Endothelial cell of umbilical vein (primary cell): ENCODE results near the gene RBM17. TPM values are rescaled to one million over a fixed set of nuclear protein-coding genes. Genes with fewer than 3 reads are reported as not detected.

Experiments
- BruUV-seq: library from RNA; stranded (reverse); fragments of 400-500 nt; replicated peaks from 2 replicates; lab custom pipeline; 2021; lab: Mats Ljungman, UMichigan
- CTCF ChIA-PET: fragments of 300-600, 350-600 bp; sonication (Branson Sonifier 250); formaldehyde crosslinking; loops from one replicate; lab custom pipeline; 2021; ENCODE audit warnings: antibody characterized with exemption, inconsistent platforms; lab: Charles Lee
- POLR2A ChIA-PET: fragments of 300-600, 350-600 bp; sonication (Branson Sonifier 250); formaldehyde crosslinking; loops from one replicate; lab custom pipeline; 2021; ENCODE audit warnings: antibody characterized with exemption, inconsistent platforms; lab: Charles Lee
- DNase-seq: peaks from one replicate; pipeline ENCODE4 v3.0.0-alpha.2; 2011; ENCODE audit warnings: low read depth, low spot score
- FAIRE-seq: peaks from 2 replicates; lab custom pipeline; 2011; peaks lifted over from hg19 to GRCh38; lab: Jason Lieb, UNC
- H2AFZ ChIP-seq: 2 replicates; pipeline ENCODE4 v1.6.0; 2012; ENCODE audit warnings: low read depth, low read length, control low read depth, inconsistent platforms
- H3K27ac ChIP-seq: 2 replicates; pipeline ENCODE4 v1.5.1; 2011; ENCODE audit warnings: low read depth, mild to moderate bottlenecking, control low read depth, low read length, moderate library complexity; ENCODE audit not compliant: insufficient read depth
- H3K27me3 ChIP-seq, 2 experiments: 2 replicates each; pipeline versions ENCODE4 v1.6.0 to v1.6.1; 2011; ENCODE audit warnings: low read length in 2 of 2, mixed read lengths in 1 of 2; ENCODE audit not compliant: control insufficient read depth in 2 of 2, insufficient read depth in 2 of 2
- H3K36me3 ChIP-seq, 2 experiments: 2 replicates in 1 of 2; 3 replicates in 1 of 2; pipeline ENCODE4 v1.5.1; 2011; ENCODE audit warnings: low read length in 2 of 2, mild to moderate bottlenecking in 1 of 2, moderate library complexity in 1 of 2; ENCODE audit not compliant: control insufficient read depth in 2 of 2, insufficient read depth in 2 of 2; ENCODE audit errors: extremely low read depth in 1 of 2
- H3K4me1 ChIP-seq: 3 replicates; pipeline ENCODE4 v1.5.1; 2011; ENCODE audit warnings: mild to moderate bottlenecking, low read length; ENCODE audit not compliant: control insufficient read depth, insufficient read depth; ENCODE audit errors: extremely low read depth
- H3K4me2 ChIP-seq: 2 replicates; pipeline ENCODE4 v1.6.1; 2011; ENCODE audit warnings: low read length, control low read depth, mixed read lengths; ENCODE audit not compliant: insufficient read depth
- H3K4me3 ChIP-seq, 3 experiments: fragments of 200-600 bp in 1 of 3; sonication (generic), shearing (Covaris generic) in 1 of 3; replicated peaks in 1 of 3; 2 replicates each; pipeline ENCODE4 v1.5.1; 2011 to 2016; ENCODE audit warnings: control low read depth in 3 of 3, low read length in 3 of 3, mild to moderate bottlenecking in 2 of 3, inconsistent platforms in 1 of 3, low read depth in 1 of 3, moderate library complexity in 1 of 3; ENCODE audit not compliant: insufficient read depth in 1 of 3
- H3K79me2 ChIP-seq: 2 replicates; pipeline ENCODE4 v1.6.0; 2012; ENCODE audit warnings: low read length, inconsistent platforms; ENCODE audit not compliant: control insufficient read depth, insufficient read depth
- H3K9ac ChIP-seq: replicated peaks from 2 replicates; pipeline ENCODE3; 2011; ENCODE audit warnings: low read length, control low read depth; ENCODE audit not compliant: insufficient read depth; ENCODE audit errors: extremely low read depth
- H3K9me1 ChIP-seq: replicated peaks from 3 replicates; pipeline ENCODE4 v1.6.0; 2011; ENCODE audit warnings: mild to moderate bottlenecking, low read length; ENCODE audit not compliant: control insufficient read depth, insufficient read depth; ENCODE audit errors: extremely low read depth
- H3K9me3 ChIP-seq: replicated peaks from 2 replicates; pipeline ENCODE4 v1.5.1; 2012; ENCODE audit warnings: low read length, inconsistent platforms; ENCODE audit not compliant: control insufficient read depth, insufficient read depth
- H4K20me1 ChIP-seq: replicated peaks from 2 replicates; pipeline ENCODE3; 2011; ENCODE audit warnings: mild to moderate bottlenecking, low read length; ENCODE audit not compliant: control insufficient read depth, insufficient read depth; ENCODE audit errors: extremely low read depth
- EZH2 ChIP-seq: IDR thresholded peaks from 2 replicates; pipeline ENCODE4 v1.6.1; 2012; ENCODE audit warnings: borderline replicate concordance, low read depth, mild to moderate bottlenecking, moderate library complexity, low read length, inconsistent platforms; ENCODE audit not compliant: severe bottlenecking
- FOS ChIP-seq: IDR thresholded peaks from 2 replicates; pipeline ENCODE4 v1.6.1; 2011; ENCODE audit warnings: mild to moderate bottlenecking, low read length, moderate library complexity, borderline replicate concordance; ENCODE audit not compliant: insufficient read depth
- GATA2 ChIP-seq: IDR thresholded peaks from 2 replicates; pipeline ENCODE4 v1.7.0; 2011; ENCODE audit warnings: low read depth, mild to moderate bottlenecking, moderate library complexity, mixed read lengths, low read length; ENCODE audit not compliant: insufficient read length, insufficient read depth
- JUN ChIP-seq: IDR thresholded peaks from 2 replicates; pipeline ENCODE4 v1.6.1; 2011; ENCODE audit warnings: borderline replicate concordance, low read depth; ENCODE audit not compliant: insufficient read length, insufficient read depth
- MYC ChIP-seq: IDR thresholded peaks from one replicate; pipeline ENCODE4 v1.6.1; 2011; ENCODE audit warnings: mild to moderate bottlenecking, low read depth, low read length
- POLR2A ChIP-seq: IDR thresholded peaks from 2 replicates; pipeline ENCODE4 v1.6.1; 2012; ENCODE audit warnings: low read depth, mild to moderate bottlenecking, control low read depth, low read length
- POLR2AphosphoS5 ChIP-seq: IDR thresholded peaks from 2 replicates; pipeline ENCODE4 v1.6.1; 2012; ENCODE audit warnings: low read depth, mild to moderate bottlenecking, control low read depth, low read length, moderate library complexity; ENCODE audit not compliant: insufficient read depth
- dilution Hi-C: fragments of 300-500 bp; cut with MboI; formaldehyde crosslinking; loops from one replicate; pipeline ENCODE4 v1.15.0; 2019; ENCODE audit warnings: low sequenced_read_pairs; ENCODE audit not compliant: extremely low pct_ligation_motif_present
- intact Hi-C: fragments of 100-400 bp; cut with micrococcal nuclease; formaldehyde crosslinking; loops from one replicate; pipeline ENCODE4 v1.10.0; 2022
- polyA plus RNA-seq, 4 experiments: library from polyadenylated mRNA; depleted of rRNA in 3 of 4; stranded (reverse) in 3 of 4; unstranded in 1 of 4; fragments of >200 nt; gene quantifications; 2 replicates each; pipeline versions ENCODE4 v1.2.1 to v1.2.3, GENCODE V29; 2011 to 2012; ENCODE audit warnings: missing spikeins in 1 of 4
- total RNA-seq: library from RNA; stranded (reverse); gene quantifications from 2 replicates; pipeline ENCODE4 v1.2.3, GENCODE V29; 2021
- TF ChIP-seq, protein P1 (sequence below), 2 donors: IDR thresholded peaks; 1 replicate in 1 of 2; 2 replicates in 1 of 2; pipeline ENCODE4 v1.5.1; 2011; ENCODE audit warnings: low read length in 2 of 2, mild to moderate bottlenecking in 2 of 2, moderate library complexity in 2 of 2, control low read depth in 1 of 2, inconsistent platforms in 1 of 2, low read depth in 1 of 2; ENCODE audit not compliant: insufficient read depth in 1 of 2; ENCODE audit errors: extremely low read depth in 1 of 2
- TF ChIP-seq, protein P2 (sequence below): IDR thresholded peaks from 2 replicates; pipeline ENCODE4 v1.6.1; 2011; ENCODE audit not compliant: insufficient read depth, insufficient read length

Gene RBM17
- total and polyA plus RNA-seq, 2 donors (not counting 3 experiments of a cell fraction or from before 2014, with no cell fraction given), result 23.1 to 148 TPM

DNA sequence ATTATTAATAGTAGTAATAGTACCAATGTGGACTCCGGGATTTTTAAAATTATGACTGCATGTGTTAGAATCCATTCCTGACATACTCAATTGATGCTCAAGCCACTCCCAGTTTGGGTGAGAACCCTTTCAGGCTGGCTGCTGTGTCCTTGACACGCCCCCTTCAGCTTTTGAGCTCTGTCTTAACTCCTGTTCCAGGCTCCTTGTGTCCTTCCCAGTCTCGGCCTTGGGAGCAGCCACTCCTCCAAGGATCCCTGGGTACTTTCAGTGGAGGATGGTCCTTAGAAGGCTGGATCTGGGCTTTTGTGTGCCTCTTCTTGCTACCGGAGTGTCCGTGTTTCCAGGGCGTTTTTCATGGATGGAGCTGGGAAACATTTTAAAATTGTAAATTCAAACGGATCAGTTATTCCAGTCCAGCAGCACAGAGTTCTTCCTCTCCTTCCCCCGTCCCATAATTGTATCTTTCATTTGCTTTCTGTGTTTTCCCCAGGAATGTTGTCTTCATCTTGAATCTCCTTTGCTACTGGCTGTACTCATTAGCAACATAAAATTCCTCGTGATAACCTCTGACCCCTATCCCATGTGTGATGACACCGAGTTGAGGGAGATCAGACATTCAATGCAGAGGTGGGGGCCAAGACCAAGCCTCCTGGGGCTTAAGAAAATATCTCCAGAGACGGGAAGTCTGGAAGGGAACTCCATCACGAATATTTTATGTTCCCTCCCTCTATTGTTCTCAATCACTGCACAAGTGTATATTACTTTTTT lies 73.9 kb downstream of the RBM17 start:
- H3K27me3 ChIP-seq, result no peaks in the 10 kb centered on the region
- H3K9me1 ChIP-seq, result no peaks in the 10 kb centered on the region
- ChIA-PET POLR2A (interaction anchor here (1.9 to 2.0 kb wide), 2 partner anchors 9 to 40 kb away, joined by 8 to 10 read pairs; partner anchors contain the start of gene PFKFB3), CTCF (interaction anchor here (1.0 to 2.7 kb wide), 4 partner anchors 20 to 239 kb away, joined by 3 to 21 read pairs (median 12); partner anchors contain the start of gene PFKFB3)
- TSS peak; percentile 34 for BruUV-seq
- intact Hi-C loops, result no loop called here
- DNase-seq (no peak), FAIRE-seq (no peak)
- H3K27ac ChIP-seq, result peak overlapping the region; percentile 79
- no peaks in the 10 kb centered on the region for H3K9me3 ChIP-seq
- no peak for TF ChIP-seq FOS
- H3K4me2 ChIP-seq, result peak overlapping the region; percentile 52
- peak overlapping the region; percentile 79 for H2AFZ ChIP-seq
- peaks cover 25% of the 10 kb centered on the region for H3K4me1 ChIP-seq
- peak overlapping the region; percentile 71 for H3K9ac ChIP-seq
- H4K20me1 ChIP-seq, result no peaks in the 10 kb centered on the region
- H3K4me3 ChIP-seq, result peak overlapping the region in 1 of 3 experiments; percentile 22
- peaks cover 53% of the 10 kb centered on the region for H3K79me2 ChIP-seq
- dilution Hi-C loops, result no loop called here
- H3K36me3 ChIP-seq, result no peaks in the 10 kb centered on the region

DNA sequence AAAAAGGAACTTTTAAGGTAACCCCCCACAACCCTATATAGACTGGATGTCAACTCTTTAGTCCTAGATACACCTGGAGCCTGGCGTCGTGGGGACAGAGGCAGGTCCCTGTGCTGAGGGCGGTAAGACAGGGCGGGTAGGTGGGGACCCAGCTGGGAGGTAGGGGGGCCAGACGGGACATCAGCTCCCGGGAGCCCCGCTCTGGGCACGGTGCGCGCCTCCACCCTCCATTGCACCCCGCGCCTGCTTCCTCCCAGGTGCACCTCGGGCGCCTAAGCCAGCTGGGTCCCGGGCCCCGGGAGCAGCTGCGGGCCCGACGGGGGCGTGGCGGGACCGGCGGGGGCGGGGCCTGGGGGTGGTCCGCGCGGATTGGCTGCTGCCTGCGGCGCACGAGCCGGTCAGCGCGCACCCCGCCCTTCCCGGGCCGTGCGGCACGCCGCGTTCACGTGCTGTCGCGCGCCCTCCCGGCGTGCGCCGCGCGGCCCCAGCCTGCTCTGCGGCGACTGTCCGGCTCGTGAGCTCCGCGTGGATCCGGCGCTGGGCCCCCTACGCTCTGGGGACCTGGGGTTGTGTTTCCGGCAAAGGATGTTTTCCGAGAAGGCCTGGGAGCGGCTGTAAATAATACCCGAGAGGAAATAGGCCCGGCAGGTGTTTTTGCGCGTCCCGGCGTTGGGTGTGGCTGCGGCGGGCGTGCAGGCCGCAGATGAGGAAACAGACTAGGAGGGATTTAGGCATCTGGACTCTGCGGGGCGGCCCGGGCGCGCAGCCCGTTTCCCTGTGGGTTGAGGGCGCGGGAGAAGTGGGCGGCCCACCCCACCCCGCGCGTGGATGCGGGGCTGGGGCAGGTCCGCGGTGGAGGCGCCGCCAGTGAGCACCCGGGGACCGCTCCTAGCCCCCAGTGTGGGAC lies 74.8 kb downstream of the RBM17 start:
- DNase-seq (peak; percentile 86), FAIRE-seq (peak; percentile 64)
- H3K79me2 ChIP-seq, result peaks cover 56% of the 10 kb centered on the region
- intact Hi-C loops (loop anchor here (1.0 kb wide), 1 partner anchor 39 kb away; the partner anchor contains the start of gene PFKFB3), dilution Hi-C loops (no loop called here)
- no peaks in the 10 kb centered on the region for H3K9me1 ChIP-seq
- H3K4me2 ChIP-seq, result peak overlapping the region; percentile 75
- peak overlapping the region; percentile 59 to 70 (median 69) for H3K4me3 ChIP-seq
- TSS peak; percentile 44 for BruUV-seq
- H3K9ac ChIP-seq, result peak overlapping the region; percentile 88
- H3K9me3 ChIP-seq, result no peaks in the 10 kb centered on the region
- CTCF ChIA-PET, result interaction anchor here (0.8 to 2.7 kb wide), 8 partner anchors 13 to 238 kb away, joined by 3 to 21 read pairs (median 4); partner anchors contain the start of gene PFKFB3
- no peaks in the 10 kb centered on the region for H4K20me1 ChIP-seq
- no peaks in the 10 kb centered on the region for H3K36me3 ChIP-seq
- POLR2A ChIA-PET, result interaction anchor here (1.9 to 2.0 kb wide), 2 partner anchors 9 to 39 kb away, joined by 8 to 10 read pairs; partner anchors contain the start of gene PFKFB3
- peak overlapping the region; percentile 79 for H3K27ac ChIP-seq
- no peaks in the 10 kb centered on the region for H3K27me3 ChIP-seq
- peak overlapping the region; percentile 79 for H2AFZ ChIP-seq
- TF ChIP-seq, protein P1, sequence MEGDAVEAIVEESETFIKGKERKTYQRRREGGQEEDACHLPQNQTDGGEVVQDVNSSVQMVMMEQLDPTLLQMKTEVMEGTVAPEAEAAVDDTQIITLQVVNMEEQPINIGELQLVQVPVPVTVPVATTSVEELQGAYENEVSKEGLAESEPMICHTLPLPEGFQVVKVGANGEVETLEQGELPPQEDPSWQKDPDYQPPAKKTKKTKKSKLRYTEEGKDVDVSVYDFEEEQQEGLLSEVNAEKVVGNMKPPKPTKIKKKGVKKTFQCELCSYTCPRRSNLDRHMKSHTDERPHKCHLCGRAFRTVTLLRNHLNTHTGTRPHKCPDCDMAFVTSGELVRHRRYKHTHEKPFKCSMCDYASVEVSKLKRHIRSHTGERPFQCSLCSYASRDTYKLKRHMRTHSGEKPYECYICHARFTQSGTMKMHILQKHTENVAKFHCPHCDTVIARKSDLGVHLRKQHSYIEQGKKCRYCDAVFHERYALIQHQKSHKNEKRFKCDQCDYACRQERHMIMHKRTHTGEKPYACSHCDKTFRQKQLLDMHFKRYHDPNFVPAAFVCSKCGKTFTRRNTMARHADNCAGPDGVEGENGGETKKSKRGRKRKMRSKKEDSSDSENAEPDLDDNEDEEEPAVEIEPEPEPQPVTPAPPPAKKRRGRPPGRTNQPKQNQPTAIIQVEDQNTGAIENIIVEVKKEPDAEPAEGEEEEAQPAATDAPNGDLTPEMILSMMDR (IDR thresholded peaks at IDR 0.05; ENCODE audit: extremely low read depth in 1 of 2, insufficient read depth in 1 of 2, low read depth in 1 of 2, low read length in 2 of 2), result no peak
- TF ChIP-seq POLR2AphosphoS5 (peak; percentile 91), JUN (no peak), FOS (no peak), POLR2A (peak; percentile 71), GATA2 (no peak), MYC (peak; percentile 89), EZH2 (no peak)
- TF ChIP-seq, protein P2, sequence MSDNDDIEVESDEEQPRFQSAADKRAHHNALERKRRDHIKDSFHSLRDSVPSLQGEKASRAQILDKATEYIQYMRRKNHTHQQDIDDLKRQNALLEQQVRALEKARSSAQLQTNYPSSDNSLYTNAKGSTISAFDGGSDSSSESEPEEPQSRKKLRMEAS, result peak; percentile 84
- H3K4me1 ChIP-seq, result peaks cover 20% of the 10 kb centered on the region
